ENCODE results near the gene MED15. TPM values are rescaled to one million over a fixed set of nuclear protein-coding genes. Genes with fewer than 3 reads are reported as not detected.

The MED15 gene
- total RNA-seq, 1 experiment from 2014 or later: 59.3 TPM

GRCh38 chr22:20491346-20491745, 16.1 kb upstream of the MED15 start:
- no peaks in the 10 kb centered on the region; the same call in 1 of the 2 replicates for H3K4me1 ChIP-seq (ENCODE audit: control insufficient read depth, insufficient read depth, low read length)
- no peak for ATAC-seq
- BruUV-seq (replicated peaks): no TSS peak
- no peaks in the 10 kb centered on the region for H3K9me3 ChIP-seq (ENCODE audit: control insufficient read depth, insufficient read depth, low read depth, low read length)
- intact Hi-C loops (cut with micrococcal nuclease; ENCODE audit: unreplicated experiment) (no loop called here), in situ Hi-C loops (cut with HindIII; ENCODE audit: low pct_unique_long_range_greater_than_20kb, low sequenced_read_pairs) (no loop called here)
- TF ChIP-seq REST (IDR thresholded peaks at IDR 0.05; ENCODE audit: insufficient read depth in 1 of 2, low read depth in 2 of 2, low read length in 1 of 2): no peak
- no peak for TF ChIP-seq SIN3A (IDR thresholded peaks at IDR 0.05; ENCODE audit: borderline replicate concordance, insufficient read depth, low read depth, low read length)
- no peak for TF ChIP-seq CTCF (IDR thresholded peaks at IDR 0.05)
- TF ChIP-seq POLR2AphosphoS5 (IDR thresholded peaks at IDR 0.05; ENCODE audit: low read depth, low read length): no peak
- no peak for TF ChIP-seq TCF7L2 (IDR thresholded peaks at IDR 0.05; ENCODE audit: low read depth, low read length)
- ChIA-PET POLR2A (no interaction called here), CTCF (no interaction called here)
- DNase-seq (ENCODE audit: low read depth, low spot score): no peak
- no peak overlapping the region for H3K27ac ChIP-seq (ENCODE audit: low read length)
- H3K36me3 ChIP-seq (ENCODE audit: control insufficient read depth, insufficient read depth, low read length): no peaks in the 10 kb centered on the region; the same call in 1 of the 2 replicates
- H3K4me3 ChIP-seq (ENCODE audit: low read depth in 2 of 2, low read length in 2 of 2): no peak overlapping the region
- no peaks in the 10 kb centered on the region for H3K27me3 ChIP-seq (ENCODE audit: control insufficient read depth, insufficient read depth, low read length)

GRCh38 chr22:20494978-20495860, 12.2 kb upstream of the MED15 start, which contains the start of gene KLHL22:
Gene KLHL22, minus strand, starts transcription at chr22:20495795. Its CDS starts 6,584 bp downstream, at chr22:20489211.
- DNase-seq (ENCODE audit: low read depth, low spot score) (no peak), ATAC-seq (peak; percentile 59)
- in situ Hi-C loops (cut with HindIII; ENCODE audit: low pct_unique_long_range_greater_than_20kb, low sequenced_read_pairs): no loop called here

More at GRCh38 chr22:20494978-20495860, 12.2 kb upstream of the MED15 start, which contains the start of gene KLHL22:
- POLR2A ChIA-PET: no interaction called here
- Histone ChIP-seq H3K4me3 (ENCODE audit: low read depth in 2 of 2, low read length in 2 of 2) (peak within 1 kb of the TSS; percentile 70 to 82), H3K36me3 (ENCODE audit: control insufficient read depth, insufficient read depth, low read length) (no peaks in the 10 kb centered on the region; the same call in 1 of the 2 replicates), H3K4me1 (ENCODE audit: control insufficient read depth, insufficient read depth, low read length) (no peaks in the 10 kb centered on the region; the same call in 1 of the 2 replicates), H3K27me3 (ENCODE audit: control insufficient read depth, insufficient read depth, low read length) (no peaks in the 10 kb centered on the region), H3K9me3 (ENCODE audit: control insufficient read depth, insufficient read depth, low read depth, low read length) (no peaks in the 10 kb centered on the region), H3K27ac (ENCODE audit: low read length) (peak within 1 kb of the TSS; percentile 95)
- intact Hi-C loops (cut with micrococcal nuclease; ENCODE audit: unreplicated experiment): no loop called here
- TF ChIP-seq POLR2AphosphoS5 (IDR thresholded peaks at IDR 0.05; ENCODE audit: low read depth, low read length): no peak
- TF ChIP-seq REST (IDR thresholded peaks at IDR 0.05; ENCODE audit: insufficient read depth in 1 of 2, low read depth in 2 of 2, low read length in 1 of 2): no peak
- TF ChIP-seq CTCF (IDR thresholded peaks at IDR 0.05): no peak
- no peak for TF ChIP-seq SIN3A (IDR thresholded peaks at IDR 0.05; ENCODE audit: borderline replicate concordance, insufficient read depth, low read depth, low read length)
- TF ChIP-seq TCF7L2 (IDR thresholded peaks at IDR 0.05; ENCODE audit: low read depth, low read length): no peak
- no TSS peak for BruUV-seq (replicated peaks)
- CTCF ChIA-PET: interaction anchor here (0.5 kb wide), 1 partner anchor 525 kb away, joined by 5 read pairs; no protein-coding TSS in a partner anchor
